ENCODE measurements around the gene UBE2G1. TPM values are rescaled to one million over a fixed set of nuclear protein-coding genes. Genes with fewer than 3 reads are reported as not detected.
A peak's percentile ranks its signal among the peaks of the same experiment; 100 is the strongest.

The UBE2G1 gene
- total and polyA plus RNA-seq, 2 of the 13 experiments (the other 11 are each of a cell fraction or from before 2014, with no cell fraction given), result 27.9 to 42.6 TPM

- TF ChIP-seq ZFP91 (CRISPR knock-in tag; IDR thresholded peaks at IDR 0.05; ENCODE audit: borderline replicate concordance) (0 out of 2 replicates have a peak, but pooled peaks have one; percentile 5), ETS1 (CRISPR knock-in tag; IDR thresholded peaks at IDR 0.05) (no peak; the same call in 1 of the 2 replicates), SP2 (CRISPR knock-in tag; IDR thresholded peaks at IDR 0.05) (peak; percentile 35; the same call in 1 of the 2 replicates), ASH2L (IDR thresholded peaks at IDR 0.05; ENCODE audit: insufficient read length, low read depth, low read length) (peak; percentile 76), SP140L (CRISPR knock-in tag; IDR thresholded peaks at IDR 0.05; ENCODE audit: borderline replicate concordance) (no peak), ZFY (CRISPR knock-in tag; IDR thresholded peaks at IDR 0.05) (peak; percentile 84), ZNF577 (CRISPR knock-in tag; IDR thresholded peaks at IDR 0.05; ENCODE audit: borderline replicate concordance, low read depth) (0 out of 2 replicates have a peak, but pooled peaks have one; percentile 60), HNRNPH1 (optimal IDR thresholded peaks at IDR 0.05; ENCODE audit: low read depth, low read length) (no peak), HNF1A (IDR thresholded peaks at IDR 0.05; ENCODE audit: low read depth) (no peak), HNF1A (CRISPR knock-in tag; IDR thresholded peaks at IDR 0.05; ENCODE audit: borderline replicate concordance) (peak; percentile 30; the same call in 1 of the 2 replicates), ZSCAN31 (CRISPR knock-in tag; IDR thresholded peaks at IDR 0.05; ENCODE audit: low read depth) (no peak), EP300 (IDR thresholded peaks at IDR 0.05; ENCODE audit: low read depth in 2 of 2, low read length in 2 of 2) (no peak), EP300 (CRISPR knock-in tag; IDR thresholded peaks at IDR 0.05; ENCODE audit: borderline replicate concordance) (no peak), THRA (CRISPR knock-in tag; IDR thresholded peaks at IDR 0.05; ENCODE audit: borderline replicate concordance) (peak; percentile 78), ZFX (CRISPR knock-in tag; IDR thresholded peaks at IDR 0.05; ENCODE audit: low read depth) (peak; percentile 89), PATZ1 (CRISPR knock-in tag; IDR thresholded peaks at IDR 0.05) (peak; percentile 64; the same call in 1 of the 2 replicates), ZNF34 (CRISPR knock-in tag; IDR thresholded peaks at IDR 0.05; ENCODE audit: borderline replicate concordance) (0 out of 2 replicates have a peak, but pooled peaks have one; percentile 55)
These were observed at the start of gene UBE2G1 (continued) for GRCh38 chr17:4366327-4367063.

Measured in HepG2 (cell line).